Vagina (tissue), 2 donors: ENCODE results near the gene TMPRSS3. TPM values are rescaled to one million over a fixed set of nuclear protein-coding genes. Genes with fewer than 3 reads are reported as not detected.

Experiments
- DNase-seq, 2 donors: peaks; one replicate each; pipeline ENCODE4 v3.0.0-alpha.2; 2017; ENCODE audit errors: extremely low spot score in 2 of 2
- H3K27ac ChIP-seq: fragments of 200-600 bp; sonication (generic); one replicate; pipeline ENCODE4 v1.5.1; 2019
- H3K27me3 ChIP-seq: fragments of 200-600 bp; sonication (generic); one replicate; pipeline ENCODE4 v1.5.1; 2019
- H3K36me3 ChIP-seq, 2 donors: fragments of 200-600 bp; sonication (generic); one replicate each; pipeline ENCODE4 v1.5.1; 2017 to 2019
- H3K4me1 ChIP-seq: fragments of 200-600 bp; sonication (generic); one replicate; pipeline ENCODE4 v1.5.1; 2019
- H3K4me3 ChIP-seq, 2 donors: fragments of 200-600 bp; sonication (generic); 1 replicate in 1 of 2; 2 replicates in 1 of 2; pipeline ENCODE4 v1.5.1; 2016 to 2019
- H3K9me3 ChIP-seq: fragments of 200-600 bp; sonication (generic); one replicate; pipeline ENCODE4 v1.5.1; 2019
- CTCF ChIP-seq, 3 experiments: fragments of 450-650 bp in 2 of 3; fragments of 200-600 bp in 1 of 3; sonication (generic) in 1 of 3; IDR thresholded peaks; one replicate each; pipeline ENCODE4 v1.5.1; 2017 to 2019; ENCODE audit warnings: antibody characterized with exemption in 3 of 3, mild to moderate bottlenecking in 2 of 3, moderate library complexity in 2 of 3
- POLR2A ChIP-seq, 2 donors: fragments of 450-650 bp; IDR thresholded peaks; one replicate each; pipeline ENCODE4 v1.6.1; 2017; ENCODE audit warnings: antibody characterized with exemption in 2 of 2, mild to moderate bottlenecking in 2 of 2, moderate library complexity in 2 of 2
- POLR2AphosphoS5 ChIP-seq, 2 donors: sonication (generic); formaldehyde crosslinking; IDR thresholded peaks; one replicate each; pipeline ENCODE4 v1.9.0; 2017; ENCODE audit warnings: antibody characterized with exemption in 2 of 2, mild to moderate bottlenecking in 2 of 2, low read depth in 1 of 2; ENCODE audit not compliant: insufficient read depth in 1 of 2
- intact Hi-C: fragments of 100-400 bp; cut with DNase I; formaldehyde crosslinking; loops from one replicate; pipeline ENCODE4 v1.15.1; 2023
- total RNA-seq: library from RNA; depleted of rRNA; stranded (reverse); fragments of >200 nt; gene quantifications from one replicate; pipeline ENCODE4 v1.2.3, GENCODE V29; 2016

TMPRSS3 gene
- total RNA-seq, 1 donor from 2014 or later = 0.25 TPM

GRCh38 chr21:42401820-42402251 lies 6.0 kb upstream of the TMPRSS3 start:
- H3K4me1 ChIP-seq = no peaks in the 10 kb centered on the region
- H3K36me3 ChIP-seq = no peaks in the 10 kb centered on the region
- no peak overlapping the region for H3K27ac ChIP-seq
- H3K9me3 ChIP-seq = no peaks in the 10 kb centered on the region
- no peak overlapping the region for H3K4me3 ChIP-seq
- no peaks in the 10 kb centered on the region for H3K27me3 ChIP-seq
- intact Hi-C loops = no loop called here
- DNase-seq = no peak
- TF ChIP-seq POLR2AphosphoS5 (IDR thresholded peaks at IDR 0.05; ENCODE audit: insufficient read depth in 1 of 2, low read depth in 1 of 2) = no peak
- no peak for TF ChIP-seq CTCF (IDR thresholded peaks at IDR 0.05)
- TF ChIP-seq POLR2A (IDR thresholded peaks at IDR 0.05) = no peak

DNA sequence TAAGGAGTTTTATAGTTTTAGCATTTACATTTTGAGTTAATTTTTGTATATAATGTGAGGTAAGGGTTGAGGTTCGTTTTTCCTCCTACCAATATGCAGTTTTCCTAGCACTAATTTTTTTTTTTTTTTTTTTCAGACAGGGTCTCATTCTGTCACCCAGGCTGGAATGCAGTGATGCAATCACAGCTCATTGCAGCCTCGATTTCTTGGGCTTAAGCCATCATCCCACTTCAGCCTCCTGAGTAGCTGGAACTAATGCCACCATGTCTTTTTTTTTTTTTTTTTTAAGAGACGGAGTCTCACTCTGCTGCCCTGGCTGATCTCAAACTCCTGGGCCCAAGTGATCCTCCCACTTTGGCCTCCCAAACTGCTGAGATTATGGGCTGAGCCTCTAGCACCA lies 5.3 kb upstream of the TMPRSS3 start:
- Histone ChIP-seq H3K4me1 (no peaks in the 10 kb centered on the region), H3K36me3 (no peaks in the 10 kb centered on the region), H3K9me3 (no peaks in the 10 kb centered on the region), H3K27me3 (no peaks in the 10 kb centered on the region), H3K27ac (no peak overlapping the region), H3K4me3 (no peak overlapping the region)
- intact Hi-C loops = no loop called here
- no peak for DNase-seq
- no peak for TF ChIP-seq POLR2AphosphoS5 (IDR thresholded peaks at IDR 0.05; ENCODE audit: insufficient read depth in 1 of 2, low read depth in 1 of 2)
- TF ChIP-seq CTCF (IDR thresholded peaks at IDR 0.05) = no peak
- no peak for TF ChIP-seq POLR2A (IDR thresholded peaks at IDR 0.05)

- H3K27me3 ChIP-seq = no peaks in the 10 kb centered on the region
- intact Hi-C loops = no loop called here
- no peaks in the 10 kb centered on the region for H3K4me1 ChIP-seq
- no peak overlapping the region for H3K4me3 ChIP-seq
- no peaks in the 10 kb centered on the region for H3K9me3 ChIP-seq
- H3K27ac ChIP-seq = no peak overlapping the region
- TF ChIP-seq POLR2A (IDR thresholded peaks at IDR 0.05) = no peak
- no peak for TF ChIP-seq CTCF (IDR thresholded peaks at IDR 0.05)
- TF ChIP-seq POLR2AphosphoS5 (IDR thresholded peaks at IDR 0.05; ENCODE audit: insufficient read depth in 1 of 2, low read depth in 1 of 2) = no peak
- no peak for DNase-seq
- H3K36me3 ChIP-seq = no peaks in the 10 kb centered on the region
These were observed 4.7 kb upstream of the TMPRSS3 start for GRCh38 chr21:42400525-42400924.

GRCh38 chr21:42398436-42399028 lies 2.7 kb upstream of the TMPRSS3 start:
- Histone ChIP-seq H3K4me3 (no peak overlapping the region), H3K4me1 (no peaks in the 10 kb centered on the region), H3K36me3 (no peaks in the 10 kb centered on the region), H3K27ac (no peak overlapping the region), H3K27me3 (no peaks in the 10 kb centered on the region), H3K9me3 (no peaks in the 10 kb centered on the region)
- intact Hi-C loops = no loop called here
- TF ChIP-seq POLR2A (IDR thresholded peaks at IDR 0.05) (no peak), POLR2AphosphoS5 (IDR thresholded peaks at IDR 0.05; ENCODE audit: insufficient read depth in 1 of 2, low read depth in 1 of 2) (no peak), CTCF (IDR thresholded peaks at IDR 0.05) (no peak)
- DNase-seq = no peak

DNA sequence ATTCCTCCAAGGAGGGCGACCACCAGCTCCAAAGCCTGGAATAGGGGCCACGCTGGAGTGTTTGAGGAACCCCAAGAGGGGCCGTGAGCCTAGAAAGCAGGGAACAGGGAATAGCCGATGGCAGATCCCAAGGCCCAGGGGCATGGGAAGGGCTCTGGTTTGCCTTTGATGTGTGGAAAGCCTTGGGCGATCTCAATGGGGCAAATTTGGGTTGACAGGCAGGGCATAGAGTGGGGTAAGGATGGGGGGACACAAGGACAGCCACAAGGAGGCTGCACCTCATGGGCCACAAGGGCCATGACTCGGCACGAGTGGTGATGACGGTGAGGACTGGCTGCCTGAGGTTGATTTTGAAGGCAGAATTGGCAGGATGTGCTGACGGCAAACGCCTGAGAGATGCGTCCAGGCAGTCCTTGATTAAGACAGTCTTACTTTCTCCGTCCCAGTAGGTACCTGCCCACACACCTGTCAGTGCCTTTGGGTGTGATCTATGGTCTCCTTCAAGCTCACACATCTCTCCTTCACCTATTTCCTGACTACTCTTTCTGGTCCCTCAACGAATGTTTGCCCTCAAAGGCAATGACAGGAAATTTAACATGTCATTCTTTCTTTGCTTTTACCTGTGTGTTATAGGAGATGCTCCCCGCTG lies 2.0 kb upstream of the TMPRSS3 start:
- TF ChIP-seq POLR2AphosphoS5 (IDR thresholded peaks at IDR 0.05; ENCODE audit: insufficient read depth in 1 of 2, low read depth in 1 of 2) = no peak
- TF ChIP-seq CTCF (IDR thresholded peaks at IDR 0.05) = no peak
- TF ChIP-seq POLR2A (IDR thresholded peaks at IDR 0.05) = no peak
- no peaks in the 10 kb centered on the region for H3K4me1 ChIP-seq
- intact Hi-C loops = no loop called here
- no peaks in the 10 kb centered on the region for H3K27me3 ChIP-seq
- no peaks in the 10 kb centered on the region for H3K9me3 ChIP-seq
- no peak for DNase-seq
- no peaks in the 10 kb centered on the region for H3K36me3 ChIP-seq
- no peak overlapping the region for H3K27ac ChIP-seq
- H3K4me3 ChIP-seq = no peak overlapping the region
